HL-60/S4 (cell line): ENCODE data around the gene METTL5.

Source experiments
- in situ Hi-C: fragments of 300-500 bp; cut with MboI; formaldehyde crosslinking; loops from 2 replicates; pipeline ENCODE4 v1.14.3; 2022; ENCODE audit warnings: low sequenced_read_pairs

Gene METTL5

GRCh38 chr2:169782513-169782912 lies 42.2 kb downstream of the METTL5 start:
- in situ Hi-C loops = no loop called here

DNA sequence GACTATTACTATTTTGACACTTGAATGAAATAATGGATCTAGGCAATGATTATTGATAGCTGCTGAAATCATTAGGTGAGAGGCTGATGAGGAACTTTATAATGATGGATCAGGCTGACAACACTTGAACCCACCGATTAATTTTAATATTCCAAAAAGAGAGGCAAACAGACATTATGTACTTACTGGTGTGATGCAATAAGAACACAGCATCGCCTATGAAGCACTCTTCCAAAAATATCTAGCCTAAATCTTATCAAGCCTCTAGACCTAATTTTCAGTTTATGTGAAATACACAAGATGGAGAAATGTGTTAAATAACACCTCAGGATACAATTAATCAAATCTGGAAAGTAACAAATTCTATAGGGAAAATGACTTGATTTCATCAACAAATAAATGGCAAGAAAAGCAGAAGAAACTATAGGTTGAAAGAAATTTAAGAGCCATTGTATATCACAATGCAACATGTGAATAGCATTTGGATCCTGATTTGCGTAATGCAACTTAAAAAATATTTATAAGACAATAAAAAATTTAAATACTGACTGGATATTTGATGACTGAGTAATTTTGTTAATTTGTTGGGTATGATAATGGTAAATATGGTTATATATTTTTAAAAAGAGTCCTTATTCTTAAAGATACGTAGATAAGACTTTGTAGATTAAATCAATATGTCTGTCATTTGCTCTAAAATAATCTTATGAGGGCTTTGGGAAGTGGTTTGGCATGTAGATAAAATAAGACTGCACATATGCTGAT lies 43.3 kb downstream of the METTL5 start:
- in situ Hi-C loops = no loop called here

DNA sequence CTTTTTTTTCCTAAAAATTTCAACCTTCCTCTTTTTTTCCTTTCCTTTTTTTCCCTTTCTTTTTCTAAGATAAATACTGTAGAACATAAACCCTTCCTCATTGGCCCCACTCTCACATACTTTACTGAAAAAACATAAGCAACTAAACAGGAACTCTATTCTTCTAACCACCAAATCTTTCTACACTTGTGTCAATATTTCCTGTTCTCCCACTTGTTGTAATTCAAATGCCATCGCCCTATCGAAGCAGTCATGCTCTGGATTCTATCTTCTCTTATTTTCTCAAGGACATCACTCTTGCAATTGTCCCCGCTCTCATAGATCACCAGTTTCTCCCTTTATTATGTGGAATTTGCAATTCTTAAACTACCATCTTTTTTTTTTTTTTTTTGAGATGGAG lies 46.3 kb downstream of the METTL5 start:
- in situ Hi-C loops = no loop called here

DNA sequence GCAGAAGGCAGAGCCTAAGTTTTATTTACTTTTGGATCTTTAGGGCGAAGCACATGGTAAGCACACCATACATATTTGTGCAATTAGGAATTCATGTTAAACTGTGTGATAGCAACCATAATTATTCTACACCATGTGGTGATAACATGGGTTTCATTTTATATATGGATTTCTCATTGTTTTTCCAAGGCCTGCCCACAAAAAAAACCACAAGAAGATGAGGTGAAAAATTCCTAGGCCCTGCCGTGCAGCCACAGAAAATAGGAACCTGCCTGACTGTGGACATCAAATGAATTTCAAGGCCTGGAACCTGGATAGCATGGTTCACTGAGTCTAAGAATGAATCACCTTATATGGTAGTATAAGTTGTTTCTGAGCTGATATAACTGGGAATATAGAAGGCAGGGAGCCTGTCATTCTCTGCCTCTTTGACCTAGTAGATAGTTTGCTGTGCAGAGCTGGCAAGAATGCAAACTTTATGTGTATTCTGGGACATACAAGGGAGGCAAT lies 48.4 kb downstream of the METTL5 start:
- in situ Hi-C loops = no loop called here

DNA sequence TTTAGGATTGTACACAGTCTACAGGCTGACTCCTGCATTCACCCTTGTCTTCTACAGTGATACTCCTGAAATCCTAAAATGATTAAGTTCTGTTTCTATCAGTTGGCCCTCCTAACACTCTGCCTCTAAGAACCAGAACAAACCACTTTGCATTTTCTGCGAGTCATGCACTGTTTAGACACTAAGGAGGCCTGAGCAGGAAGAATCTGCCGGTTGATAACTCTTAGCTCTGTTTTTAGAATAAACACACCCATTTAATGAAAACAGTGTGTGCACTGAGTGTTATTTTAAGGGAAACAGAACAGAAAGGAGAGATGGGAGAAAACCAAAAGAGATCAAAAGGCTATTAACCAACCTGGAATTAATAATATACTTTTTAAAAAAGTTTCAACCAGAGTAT lies 48.9 kb downstream of the METTL5 start:
- in situ Hi-C loops = no loop called here

GRCh38 chr2:169775354-169775753 lies 49.4 kb downstream of the METTL5 start:
- in situ Hi-C loops = no loop called here

DNA sequence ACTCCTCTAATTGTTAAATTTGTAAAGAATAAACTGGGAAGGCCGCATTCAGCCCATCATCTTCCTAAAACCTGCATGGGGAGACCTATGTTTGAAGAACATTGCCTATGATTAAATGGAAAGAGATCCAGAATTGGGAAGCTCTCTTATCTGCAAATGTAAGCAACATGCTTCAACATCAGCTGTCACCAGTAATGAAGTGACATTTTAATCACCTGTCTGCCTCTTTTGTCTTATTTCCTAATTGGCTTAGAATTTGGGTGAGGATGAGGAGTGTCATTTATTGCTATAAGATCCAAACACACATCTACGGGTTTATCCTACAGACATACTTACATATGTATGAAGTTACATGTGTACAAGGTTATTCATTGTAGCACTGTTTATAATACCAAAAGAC lies 52.1 kb downstream of the METTL5 start:
- in situ Hi-C loops = no loop called here

GRCh38 chr2:169771612-169772011 lies 53.1 kb downstream of the METTL5 start:
- in situ Hi-C loops = no loop called here

GRCh38 chr2:169771021-169771420 lies 53.7 kb downstream of the METTL5 start:
- in situ Hi-C loops = no loop called here

DNA sequence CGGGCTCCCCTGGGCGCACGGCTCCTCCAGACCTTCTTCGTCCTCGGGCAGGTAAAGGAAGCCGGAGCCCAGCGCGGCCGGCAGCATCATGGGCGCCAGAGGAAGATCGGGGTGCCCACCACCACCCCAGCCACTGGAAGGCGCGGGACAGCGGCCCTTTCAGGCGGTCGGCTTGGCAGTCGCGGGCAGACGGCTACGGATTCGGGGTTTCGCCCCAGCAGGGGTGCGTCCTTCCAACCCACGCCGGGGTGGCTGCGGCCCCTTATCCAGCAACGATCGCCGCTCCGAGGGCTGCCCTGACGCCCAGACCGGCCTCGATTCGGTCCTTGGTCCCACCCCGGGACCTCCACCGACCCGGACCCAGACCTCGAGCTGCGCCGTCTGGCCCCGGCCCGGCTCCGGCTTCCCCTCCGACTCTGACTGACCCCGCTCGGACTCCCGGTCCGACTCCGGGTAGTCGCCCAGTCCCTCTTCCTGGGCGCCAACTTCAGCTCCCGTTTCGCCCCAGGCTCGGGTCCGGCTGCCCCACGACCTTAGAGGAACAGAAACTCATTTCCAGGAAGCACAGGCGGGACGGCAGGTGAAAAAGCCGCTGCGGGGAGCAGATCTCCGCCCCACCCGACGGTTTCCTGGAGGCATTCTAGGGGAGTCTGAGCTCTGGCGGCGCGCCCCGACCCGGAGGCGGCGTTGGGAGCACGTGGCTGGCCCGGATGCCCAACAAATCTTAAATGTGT lies 56.3 kb downstream of the METTL5 start:
- in situ Hi-C loops = no loop called here

- in situ Hi-C loops = no loop called here
These were observed 57.3 kb downstream of the METTL5 start for GRCh38 chr2:169767243-169767888.

DNA sequence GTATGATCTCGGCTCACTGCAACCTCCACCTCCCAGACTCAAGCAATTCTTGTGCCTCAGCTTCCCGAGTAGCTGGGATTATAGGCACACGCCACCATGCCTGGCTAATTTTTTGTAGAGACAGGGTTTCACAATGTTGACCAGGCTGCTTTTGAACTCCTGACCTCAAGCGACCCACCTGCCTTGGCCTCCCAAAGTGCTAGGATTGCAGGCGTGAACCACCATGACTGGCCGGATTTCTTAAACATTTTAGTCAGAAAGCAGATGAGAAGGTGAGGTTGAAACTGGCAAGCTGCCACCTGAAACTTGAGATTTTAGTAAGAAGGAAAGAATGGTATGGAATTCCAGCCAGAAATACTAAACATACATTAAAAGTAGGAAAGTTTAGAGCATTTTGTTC lies 59.2 kb downstream of the METTL5 start:
- in situ Hi-C loops = no loop called here

GRCh38 chr2:169761970-169762292 lies 62.8 kb downstream of the METTL5 start:
- in situ Hi-C loops = no loop called here
